BE2C (cell line): Measurements from ENCODE around the gene IL26.

Experiments used
- DNase-seq: peaks from one replicate; pipeline ENCODE4 v3.0.0-alpha.2; 2020
- H3K27me3 ChIP-seq: fragments of 250-450 bp; sonication (Bioruptor Pico); 2 replicates; pipeline ENCODE4 v1.5.1; 2020; ENCODE audit warnings: mild to moderate bottlenecking
- H3K36me3 ChIP-seq: fragments of 250-450 bp; sonication (Bioruptor Pico); 2 replicates; pipeline ENCODE4 v1.5.1; 2020; ENCODE audit warnings: mild to moderate bottlenecking
- H3K4me1 ChIP-seq: fragments of 250-450 bp; sonication (Bioruptor Pico); 2 replicates; pipeline ENCODE4 v1.5.1; 2020
- H3K4me3 ChIP-seq: 2 replicates; pipeline ENCODE4 v1.5.1; 2011; ENCODE audit warnings: low read depth, low read length
- H3K9me3 ChIP-seq: fragments of 250-450 bp; sonication (Bioruptor Pico); 2 replicates; pipeline ENCODE4 v1.5.1; 2020
- CTCF ChIP-seq: IDR thresholded peaks from 2 replicates; pipeline ENCODE4 v1.5.1; 2012; ENCODE audit warnings: mild to moderate bottlenecking, low read depth, low read length

Gene IL26

GRCh38 chr12:68260153-68260552, 34.5 kb upstream of the IL26 start:
- Histone ChIP-seq H3K27me3 (peaks cover 18% of the 10 kb centered on the region), H3K36me3 (no peaks in the 10 kb centered on the region), H3K4me1 (no peaks in the 10 kb centered on the region), H3K4me3 (no peak overlapping the region), H3K9me3 (no peaks in the 10 kb centered on the region)
- no peak for DNase-seq
- no peak for TF ChIP-seq CTCF

- Histone ChIP-seq H3K9me3 (no peaks in the 10 kb centered on the region), H3K36me3 (no peaks in the 10 kb centered on the region), H3K4me1 (no peaks in the 10 kb centered on the region), H3K4me3 (no peak overlapping the region), H3K27me3 (peaks cover 18% of the 10 kb centered on the region)
- no peak for TF ChIP-seq CTCF
- DNase-seq = no peak
These were observed 33.8 kb upstream of the IL26 start for GRCh38 chr12:68259318-68259940.

- peaks cover 10% of the 10 kb centered on the region for H3K27me3 ChIP-seq
- no peaks in the 10 kb centered on the region for H3K9me3 ChIP-seq
- no peaks in the 10 kb centered on the region for H3K36me3 ChIP-seq
- no peaks in the 10 kb centered on the region for H3K4me1 ChIP-seq
- TF ChIP-seq CTCF = no peak
- DNase-seq = no peak
- H3K4me3 ChIP-seq = no peak within 1 kb of the TSS
These were observed 27.9 kb upstream of the IL26 start, which contains the start of gene IL22 for GRCh38 chr12:68253504-68253903. Gene IL22 (minus strand): TSS chr12:68253604. CDS start chr12:68253448, 156 bp downstream.

- TF ChIP-seq CTCF = no peak
- H3K4me3 ChIP-seq = no peak overlapping the region
- no peaks in the 10 kb centered on the region for H3K4me1 ChIP-seq
- no peak for DNase-seq
- H3K27me3 ChIP-seq = peaks cover 7% of the 10 kb centered on the region
- H3K9me3 ChIP-seq = no peaks in the 10 kb centered on the region
- H3K36me3 ChIP-seq = no peaks in the 10 kb centered on the region
These were observed 26.5 kb upstream of the IL26 start for GRCh38 chr12:68252077-68252476.

- Histone ChIP-seq H3K4me1 (no peaks in the 10 kb centered on the region), H3K4me3 (no peak overlapping the region), H3K27me3 (peaks cover 4% of the 10 kb centered on the region), H3K9me3 (no peaks in the 10 kb centered on the region), H3K36me3 (no peaks in the 10 kb centered on the region)
- no peak for TF ChIP-seq CTCF
- no peak for DNase-seq
These were observed 24.8 kb upstream of the IL26 start for GRCh38 chr12:68250454-68250853.

- no peaks in the 10 kb centered on the region for H3K9me3 ChIP-seq
- no peaks in the 10 kb centered on the region for H3K36me3 ChIP-seq
- no peak for DNase-seq
- no peaks in the 10 kb centered on the region for H3K4me1 ChIP-seq
- H3K27me3 ChIP-seq = peaks cover 4% of the 10 kb centered on the region
- no peak for TF ChIP-seq CTCF
- H3K4me3 ChIP-seq = no peak overlapping the region
These were observed 22.2 kb upstream of the IL26 start for GRCh38 chr12:68247785-68248184.
